SK-N-DZ (cell line): ENCODE measurements around the gene G6PC1.

Experiments used
- DNase-seq: peaks from one replicate; pipeline ENCODE4 v3.0.0-alpha.2; 2015; ENCODE audit warnings: low spot score
- small RNA-seq, 2 experiments: library from RNA; depleted of rRNA; stranded (forward); fragments of <200 nt; gene quantifications; one replicate each; pipeline ENCODE3, GENCODE V24; 2014

G6PC1 gene

DNA sequence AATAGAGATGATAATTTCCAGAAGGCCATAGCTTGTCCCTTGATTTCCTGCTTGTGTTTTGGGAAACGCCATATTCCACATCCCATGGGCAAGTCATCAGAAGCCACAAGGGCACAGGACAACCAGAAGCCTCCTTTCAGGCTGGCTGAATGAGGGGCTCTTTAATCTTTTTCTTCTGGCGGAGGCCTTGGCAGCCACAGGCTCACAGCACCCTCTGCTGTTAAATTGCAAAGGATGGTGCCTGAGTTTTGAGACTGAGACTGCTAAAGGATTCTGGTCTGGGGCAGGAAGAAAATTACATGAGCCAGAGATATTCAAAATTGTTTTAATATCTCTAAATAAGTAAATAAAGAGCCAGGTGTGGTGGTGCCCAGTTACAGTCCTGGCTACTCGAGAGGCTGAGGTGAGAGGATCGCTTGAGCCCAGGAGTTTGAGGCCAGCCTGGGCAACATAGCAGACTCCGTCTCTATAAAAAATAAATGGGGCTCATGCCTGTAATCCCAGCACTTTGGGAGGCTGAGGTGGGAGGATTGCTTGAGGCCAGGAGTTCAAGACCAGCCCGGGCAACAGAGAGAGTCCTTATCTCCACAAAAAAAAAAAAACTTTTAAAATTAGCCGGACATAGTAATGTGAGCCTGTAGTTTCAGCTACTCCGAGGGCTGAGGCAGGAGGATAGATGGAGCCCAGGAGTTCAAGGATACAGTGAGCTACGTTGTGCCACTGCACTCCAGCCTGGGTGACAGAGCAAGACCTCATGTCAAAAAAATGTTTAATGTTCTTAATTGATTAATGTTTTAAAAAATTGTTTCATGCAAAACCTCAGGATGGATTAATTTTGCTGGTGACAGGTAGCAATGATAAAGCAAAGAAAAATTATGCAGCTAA lies 37.4 kb downstream of the G6PC1 start:
- DNase-seq: peak; percentile 70

DNA sequence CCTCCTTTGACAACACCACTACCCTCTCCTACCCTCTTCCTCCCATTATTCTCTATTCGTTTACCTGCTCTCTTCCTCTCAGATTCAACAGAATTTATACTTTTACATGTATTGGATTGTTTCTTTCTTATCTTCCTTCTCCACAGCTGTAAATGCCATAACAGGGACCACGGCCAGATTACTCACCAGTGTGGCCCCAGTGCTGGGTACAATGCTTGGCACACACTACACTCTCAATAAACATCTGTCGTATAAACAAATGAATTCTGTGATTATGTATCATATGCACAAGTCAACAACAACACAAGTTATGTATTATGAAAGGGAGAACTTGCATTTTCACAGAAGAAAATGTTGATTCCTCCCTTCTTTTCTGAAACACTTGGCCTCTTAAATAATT lies 43.6 kb downstream of the G6PC1 start:
- no peak for DNase-seq

DNA sequence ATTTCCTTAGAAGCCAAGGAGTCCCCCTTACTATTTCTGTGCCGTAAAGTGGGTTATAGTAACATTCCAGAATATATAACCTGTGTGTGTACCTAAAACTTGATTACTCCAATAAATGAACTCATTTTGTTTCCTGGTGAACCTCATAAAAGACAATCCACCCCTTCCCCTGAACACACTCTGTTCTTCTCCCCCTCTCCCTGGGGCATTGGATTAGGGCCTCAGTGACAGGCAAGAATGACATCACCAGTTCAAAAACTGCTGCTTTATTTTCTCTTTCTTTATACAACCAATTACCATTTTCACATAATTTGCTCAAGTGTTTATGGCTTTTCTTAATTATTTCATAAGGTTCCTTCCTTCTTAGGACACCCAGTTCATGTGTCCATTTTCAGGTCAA lies 46.2 kb downstream of the G6PC1 start:
- DNase-seq: no peak

DNA sequence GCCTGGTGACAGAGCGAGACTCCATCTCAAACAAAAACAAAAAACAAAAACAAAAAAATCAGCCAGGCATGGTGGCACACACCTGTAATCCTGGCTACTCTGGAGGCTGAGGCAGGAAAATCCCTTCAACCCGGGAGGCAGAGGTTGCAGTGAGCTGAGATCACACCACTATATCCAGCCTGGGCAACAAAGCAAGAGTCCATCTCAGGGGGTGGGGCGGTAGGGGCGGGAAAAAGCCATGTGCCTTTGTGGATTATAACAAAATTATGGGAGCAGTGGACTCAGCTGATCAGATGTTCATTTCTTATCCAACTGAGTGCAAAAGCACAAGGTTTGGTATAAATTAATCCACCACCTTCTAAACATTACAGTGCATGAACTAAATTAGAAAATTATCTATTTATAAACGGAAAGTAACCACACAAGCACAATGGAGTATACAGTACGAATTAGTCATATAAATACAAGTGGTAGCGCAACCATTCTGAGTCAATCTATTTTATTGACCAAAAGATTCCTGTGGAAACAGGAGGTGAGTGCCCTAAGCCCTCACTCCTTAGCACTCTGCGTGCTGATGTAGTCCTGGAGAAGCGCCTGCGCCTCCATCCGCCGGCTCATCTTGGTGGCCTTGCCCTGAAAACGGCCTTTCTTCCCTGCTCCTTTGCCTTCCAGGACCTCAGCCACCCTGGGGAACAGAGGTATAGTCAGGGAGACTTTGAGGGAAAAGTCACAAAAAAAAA lies 49.6 kb downstream of the G6PC1 start:
- DNase-seq: no peak

Small RNA genes lying within 50 kb of the gene (small RNA-seq; reads per million reads assigned to genes)
- gene RF00561 (0 reads per million in 2 experiments), gene RNU6-287P (0 reads per million in 2 experiments)
